Stimulated activated CD4-positive, alpha-beta T cell treated with anti-CD3 and anti-CD28 coated beads, Interleukin-2, amount 100 ng/mL, for 24 hours (primary cell): ENCODE data around the gene PLA2R1.
"Not testable (repeated sequence)": the region's sequence is repeated elsewhere in the genome, so short reads cannot be mapped to it uniquely, and the experiment has no call there.

Experiments used
- DNase-seq, 2 donors: peaks; one replicate each; pipeline ENCODE4 v3.0.0-alpha.2; 2020

Gene PLA2R1

DNA sequence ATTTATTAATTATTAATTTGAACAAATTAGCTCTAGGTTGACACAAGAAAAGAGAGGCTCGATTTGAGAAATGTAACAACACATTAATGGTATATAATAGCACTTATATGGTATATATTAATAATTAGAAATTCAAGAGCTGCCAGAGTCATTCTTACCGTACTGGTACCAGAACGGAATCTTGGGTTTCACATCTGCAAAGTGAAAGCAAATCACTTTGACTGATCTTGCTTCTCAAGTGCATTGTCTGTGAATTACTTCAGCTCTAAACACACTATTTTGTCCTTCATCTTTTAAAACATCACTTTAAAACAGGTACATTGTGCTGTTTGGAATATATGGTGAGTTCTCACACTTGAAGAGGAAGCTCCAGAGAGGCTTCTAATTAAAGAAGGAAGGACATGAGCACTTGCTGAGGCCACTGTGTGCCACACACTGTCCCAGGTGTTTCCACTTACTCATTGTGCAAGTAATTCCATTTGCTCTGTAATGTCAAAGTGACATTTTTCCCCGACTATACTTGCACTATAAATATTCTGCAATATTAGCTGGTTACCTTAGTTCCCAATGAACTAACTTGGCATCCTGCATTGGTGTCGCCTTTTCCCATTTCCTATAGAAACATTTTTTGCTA, 85.8 kb downstream of the PLA2R1 start:
- no peak for DNase-seq

DNA sequence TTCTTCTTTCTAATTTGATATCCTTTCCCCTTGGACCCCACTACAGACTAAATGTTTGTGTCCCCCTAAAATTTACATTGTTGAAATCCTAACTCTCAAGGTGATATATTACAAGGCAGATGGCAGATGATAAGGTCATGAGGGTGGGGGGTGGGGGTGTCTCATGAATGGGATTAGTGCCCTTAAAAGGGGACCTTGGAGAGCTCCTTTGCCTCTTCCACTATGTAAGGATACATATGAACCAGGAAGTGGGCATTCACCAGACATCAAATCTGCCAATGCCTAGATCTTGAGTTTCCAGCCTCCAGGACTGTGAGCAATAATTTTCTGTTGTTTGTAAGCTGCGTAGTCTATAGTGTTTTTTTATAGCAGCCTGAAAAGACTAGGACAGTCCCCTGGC, 89.1 kb downstream of the PLA2R1 start:
- no peak for DNase-seq

DNA sequence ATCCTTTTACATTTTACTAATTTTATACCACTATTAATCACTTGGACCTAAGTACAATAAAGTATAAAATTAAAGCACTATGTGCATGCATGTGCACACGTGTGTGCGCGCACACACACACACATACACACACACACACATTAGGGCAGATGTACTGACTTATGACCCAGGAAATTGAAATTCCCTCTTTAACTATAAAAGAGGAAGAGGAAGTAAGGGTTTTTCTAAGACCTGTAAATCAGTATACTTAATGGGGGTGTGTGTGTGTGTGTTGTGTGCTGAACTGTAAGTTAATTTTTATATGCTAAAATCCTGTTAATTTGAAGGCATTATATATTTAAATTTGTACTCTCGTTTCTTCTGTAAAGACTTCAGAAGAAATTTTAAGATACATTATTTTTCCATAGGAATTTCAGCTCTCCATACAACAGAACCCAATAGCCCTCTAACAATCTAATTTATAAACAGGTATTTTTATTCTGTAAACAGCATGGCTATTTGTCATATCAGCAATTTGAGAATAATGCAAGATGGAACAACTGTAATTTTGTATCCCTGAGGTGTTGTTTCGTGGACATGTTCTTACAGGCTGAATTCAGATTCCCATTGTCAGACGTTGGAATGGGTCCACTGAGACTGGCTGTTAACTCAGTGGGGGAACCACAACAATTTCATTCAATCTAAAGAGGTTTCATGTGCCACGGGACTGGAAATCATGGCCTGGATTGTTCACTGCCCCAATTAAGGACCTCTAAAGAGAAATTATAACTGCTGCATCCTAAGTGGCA, 90.9 kb downstream of the PLA2R1 start:
- DNase-seq, result no peak

DNA sequence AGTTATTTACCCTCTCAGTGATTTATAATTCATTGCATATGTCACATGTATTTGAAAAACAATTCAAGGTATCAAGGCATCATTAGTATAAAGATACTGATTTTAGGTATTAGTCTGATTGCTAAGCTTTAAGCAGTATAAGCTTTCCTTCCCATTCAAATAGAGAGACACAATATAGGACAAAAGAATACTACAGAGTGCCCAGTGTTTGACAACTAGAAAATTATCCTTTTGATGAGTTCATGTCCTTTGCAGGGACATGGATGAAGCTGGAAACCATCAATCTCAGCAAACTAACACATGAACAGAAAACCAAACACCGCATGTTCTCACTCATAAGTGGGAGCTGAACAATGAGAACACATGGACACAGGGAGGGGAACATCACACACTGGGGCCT, 91.9 kb downstream of the PLA2R1 start:
- DNase-seq, result not testable (repeated sequence)

DNA sequence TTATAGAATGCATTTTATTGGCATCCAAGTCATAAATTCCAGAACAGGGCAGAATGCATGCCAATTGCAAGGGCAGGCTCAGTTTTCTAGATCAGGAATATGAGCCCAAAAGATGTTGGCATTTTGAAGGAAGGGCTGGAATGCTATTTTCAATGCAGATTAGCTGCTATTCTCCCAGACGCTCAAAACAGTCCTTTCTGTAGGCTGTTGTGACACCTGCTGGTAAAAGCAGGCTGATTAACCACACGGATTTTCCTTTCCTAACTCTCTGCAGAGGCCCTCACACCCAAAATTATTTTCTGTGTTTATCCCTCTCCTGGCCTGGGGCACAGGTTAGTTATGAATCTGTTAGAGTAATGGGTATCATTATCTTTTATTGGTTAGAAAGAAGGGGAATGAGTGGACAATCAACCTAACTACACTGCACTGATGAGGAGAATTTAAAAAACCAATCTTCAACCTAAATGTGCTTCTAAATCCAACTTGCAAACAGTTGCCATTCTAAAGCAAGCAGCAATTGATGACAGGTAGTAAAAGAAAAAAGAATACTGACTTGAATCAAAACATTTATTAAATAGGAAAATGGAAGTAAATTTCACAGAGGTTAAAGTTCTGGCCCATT, 94.0 kb downstream of the PLA2R1 start:
- DNase-seq, result no peak

DNA sequence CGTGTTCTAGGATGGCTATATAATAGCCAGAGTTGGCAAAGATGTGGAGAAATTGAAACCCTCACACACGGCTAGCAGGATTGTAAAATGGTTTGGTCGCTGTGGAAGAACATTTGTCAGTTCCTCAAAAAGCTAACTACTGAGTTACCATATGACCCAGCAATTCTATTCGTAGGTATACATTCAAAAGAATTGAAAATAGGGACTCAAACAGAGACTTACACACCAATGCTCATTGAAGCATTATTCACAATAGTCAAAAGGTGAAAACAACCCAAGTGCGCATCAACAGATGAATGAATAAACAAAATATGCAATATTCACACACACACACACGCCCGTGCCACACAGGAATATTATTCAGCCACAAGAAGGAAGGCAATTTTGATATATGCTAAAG, 98.7 kb downstream of the PLA2R1 start:
- DNase-seq, result no peak

DNA sequence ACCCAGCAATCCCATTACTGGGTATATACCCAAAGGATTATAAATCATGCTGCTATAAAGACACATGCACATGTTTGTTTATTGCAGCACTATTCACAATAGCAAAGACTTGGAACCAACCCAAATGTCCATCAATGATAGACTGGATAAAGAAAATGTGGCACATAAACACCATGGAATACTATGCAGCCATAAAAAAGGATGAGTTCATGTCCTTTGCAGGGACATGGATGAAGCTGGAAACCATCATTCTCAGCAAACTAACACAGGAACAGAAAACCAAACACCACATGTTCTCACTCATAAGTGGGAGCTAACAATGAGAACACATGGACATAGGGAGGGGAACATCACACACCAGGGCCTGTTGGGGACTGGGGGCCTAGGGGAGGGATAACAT, 99.9 kb downstream of the PLA2R1 start:
- DNase-seq, result not testable (repeated sequence)

DNA sequence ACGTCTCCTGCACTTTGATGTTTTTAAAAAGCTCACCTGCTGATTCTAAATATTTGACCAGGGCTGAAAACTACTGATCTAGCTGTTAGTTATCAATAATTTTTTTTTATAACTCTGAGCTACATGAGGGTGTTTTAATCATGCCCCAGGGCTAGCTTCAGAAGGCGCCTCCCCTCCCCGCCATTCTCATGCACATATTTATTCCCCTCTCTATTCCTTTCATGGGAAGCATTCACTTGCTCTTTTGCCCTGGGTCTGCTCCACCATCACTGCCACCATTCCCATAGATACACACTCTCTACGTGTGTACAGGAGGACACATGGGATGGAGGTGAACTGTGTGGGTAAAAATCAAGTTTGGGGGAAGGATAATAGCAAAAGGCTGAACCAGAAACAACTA, 101.0 kb downstream of the PLA2R1 start:
- no peak for DNase-seq

DNA sequence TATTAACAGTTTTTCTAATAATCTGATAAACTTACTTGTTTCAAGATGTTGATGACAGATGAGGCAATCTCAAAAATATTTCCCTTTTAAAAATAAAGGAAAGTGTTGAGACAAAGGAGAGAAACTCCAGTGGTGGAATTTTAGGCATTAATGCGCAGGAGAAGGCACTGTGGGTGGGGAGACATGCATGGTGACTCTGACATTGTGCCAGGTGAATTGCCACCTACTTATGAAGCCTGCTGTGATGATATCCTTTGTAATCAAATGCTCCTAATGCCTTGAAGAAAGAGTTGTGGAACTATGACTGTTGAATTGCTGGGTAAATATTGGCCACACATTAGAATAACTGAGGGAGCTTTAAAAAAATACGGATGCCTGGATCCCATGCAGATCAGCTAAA, 101.4 kb downstream of the PLA2R1 start:
- DNase-seq, result no peak

DNA sequence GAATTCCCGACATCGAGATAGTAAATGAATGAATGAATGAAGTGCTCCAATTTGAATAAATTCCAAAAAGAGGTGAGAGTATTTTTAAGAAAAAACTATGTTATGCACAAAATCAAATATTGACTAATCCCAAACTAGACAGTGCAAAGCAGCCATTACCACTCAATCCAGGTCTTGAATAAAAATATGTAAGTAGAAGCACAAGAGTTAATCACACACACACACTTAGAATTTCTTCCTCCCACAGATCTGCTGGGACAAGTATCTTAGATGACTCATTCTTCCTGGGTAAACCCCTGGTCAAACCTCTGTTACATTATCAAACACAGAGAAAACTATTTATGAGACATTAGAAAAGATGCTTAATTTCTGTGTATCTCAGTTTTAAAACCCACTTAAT, 102.0 kb downstream of the PLA2R1 start:
- DNase-seq, result no peak

DNA sequence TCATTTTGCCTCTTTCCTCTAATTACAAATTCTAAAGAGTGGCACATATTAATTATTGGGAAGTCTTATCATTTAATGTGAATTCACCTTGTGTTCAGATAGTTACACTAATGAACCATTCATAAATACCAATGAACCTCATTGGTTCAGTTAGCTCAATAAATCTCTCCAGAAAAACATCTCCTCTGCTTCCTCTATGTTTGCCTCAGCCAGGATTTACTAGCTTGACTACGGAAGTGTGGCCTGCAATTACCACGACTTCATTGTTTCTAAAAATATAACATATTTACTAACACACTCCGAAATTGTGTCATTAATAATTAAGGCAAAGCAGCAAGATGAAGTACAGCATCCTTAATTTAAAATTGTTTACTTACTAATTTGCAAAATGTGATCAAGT, 103.3 kb downstream of the PLA2R1 start:
- no peak for DNase-seq

DNA sequence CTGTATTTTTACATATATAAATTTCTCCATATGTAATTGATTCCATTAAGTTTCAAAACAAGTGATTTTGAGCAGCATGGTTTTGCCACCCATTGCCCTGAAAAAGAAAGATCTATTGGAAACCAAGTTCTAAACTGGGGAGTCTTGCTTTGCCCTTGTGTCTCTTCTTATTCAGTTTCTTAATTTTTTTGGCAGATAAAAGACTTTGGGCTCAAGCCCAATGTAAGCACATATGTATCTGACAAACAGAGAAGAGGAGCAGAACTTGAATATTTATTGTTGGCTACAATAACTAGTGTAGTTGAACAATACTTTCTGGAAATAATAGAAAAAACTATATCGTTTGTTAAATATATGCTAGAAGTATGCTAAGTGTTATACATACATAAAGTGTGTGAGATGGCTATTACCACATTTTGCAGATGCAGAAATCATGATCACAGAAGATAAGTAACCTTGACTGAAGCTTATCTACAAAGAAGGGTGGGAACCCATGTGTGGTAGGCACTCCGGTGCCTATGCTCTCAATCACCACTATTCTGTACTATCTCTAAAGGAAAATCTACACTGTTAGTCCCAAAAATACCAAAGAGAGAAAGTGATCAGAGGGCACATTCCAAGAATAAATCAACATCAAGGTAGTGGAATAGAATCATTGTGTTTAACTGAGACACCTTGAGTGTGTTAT, 109.1 kb downstream of the PLA2R1 start:
- no peak for DNase-seq

DNA sequence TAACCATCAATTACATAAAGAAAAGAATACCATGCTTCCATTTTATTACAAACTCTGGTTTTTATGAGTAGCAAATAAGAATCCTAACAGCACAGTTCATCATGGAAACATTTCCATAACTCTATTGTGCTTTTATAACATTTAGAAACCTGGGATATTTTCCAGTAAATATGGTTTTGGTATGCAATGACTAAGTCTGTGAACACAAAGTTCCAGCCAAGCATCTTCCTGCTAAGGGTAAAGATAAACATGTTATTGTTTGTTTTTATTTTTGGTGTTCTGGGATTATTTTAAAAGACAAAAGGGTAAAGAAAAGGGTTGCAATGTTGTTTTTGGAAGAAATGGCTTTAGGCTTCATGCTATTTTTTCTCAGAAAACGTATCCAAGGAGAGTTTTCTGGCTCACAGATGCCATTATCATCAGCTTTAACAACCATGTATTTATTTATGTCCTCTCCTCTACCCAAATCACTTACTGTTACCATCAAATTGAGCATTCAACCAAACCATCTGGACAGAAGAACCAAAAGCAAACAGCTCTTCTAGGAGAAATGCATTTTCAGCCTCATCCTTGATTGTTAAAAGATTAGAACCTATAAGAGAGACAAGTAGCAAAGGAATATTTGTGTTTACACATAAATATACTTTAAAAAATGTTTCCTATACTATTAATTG, 116.0 kb downstream of the PLA2R1 start:
- DNase-seq, result no peak

DNA sequence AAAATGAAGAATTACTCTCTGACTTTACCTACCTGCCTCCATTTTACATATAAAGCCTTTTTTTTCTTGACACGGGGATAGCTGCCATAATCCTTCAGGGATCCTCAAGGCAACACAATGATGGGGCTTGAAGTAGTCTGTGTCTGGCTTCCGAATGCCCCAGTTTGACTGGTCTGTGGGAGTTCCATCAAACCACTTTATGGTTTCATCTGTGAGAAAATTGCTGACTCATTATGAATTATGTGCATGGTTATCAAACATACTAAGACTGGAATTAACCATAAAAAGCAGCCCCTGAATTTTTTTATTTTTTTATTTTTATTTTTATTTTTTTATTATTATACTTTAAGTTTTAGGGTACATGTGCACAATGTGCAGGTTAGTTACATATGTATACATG, 117.5 kb downstream of the PLA2R1 start:
- no peak for DNase-seq

DNA sequence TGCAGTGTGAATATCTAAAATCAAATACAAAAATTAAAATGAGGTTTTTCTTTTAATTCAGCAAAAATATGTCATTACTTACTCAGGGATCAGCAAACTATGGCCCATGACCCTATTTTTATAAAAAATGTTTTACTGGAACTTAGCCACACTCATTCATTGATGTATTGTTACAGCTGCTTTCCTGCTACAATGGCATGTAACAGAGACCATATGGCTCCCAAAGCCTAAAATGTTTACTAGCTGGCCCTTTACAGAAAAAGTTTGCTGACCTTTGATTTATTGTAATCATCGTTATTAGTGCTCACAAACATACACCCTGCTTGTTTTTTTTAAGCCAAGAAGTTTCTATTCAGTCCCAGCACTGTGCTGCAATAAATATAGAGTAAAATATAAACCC, 120.3 kb downstream of the PLA2R1 start:
- DNase-seq, result no peak

DNA sequence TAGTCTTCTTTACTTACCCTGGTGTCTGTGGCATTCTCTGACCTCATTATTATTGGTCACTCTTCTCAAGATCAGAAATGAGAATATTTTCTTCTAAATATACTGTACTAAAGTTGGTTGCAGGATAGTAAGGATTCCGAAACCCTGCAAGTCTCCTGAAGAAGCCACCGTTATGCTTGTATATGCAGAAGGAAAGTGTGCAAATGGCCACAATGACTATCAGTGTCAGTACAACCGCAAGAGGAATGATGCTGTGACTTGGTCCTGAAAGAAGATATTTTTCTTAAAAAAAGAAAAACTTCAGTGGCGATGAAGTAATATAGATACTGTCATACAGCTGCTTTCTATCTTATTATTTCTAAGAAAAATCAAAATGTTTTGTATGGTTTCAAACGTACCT, 120.7 kb downstream of the PLA2R1 start:
- no peak for DNase-seq

DNA sequence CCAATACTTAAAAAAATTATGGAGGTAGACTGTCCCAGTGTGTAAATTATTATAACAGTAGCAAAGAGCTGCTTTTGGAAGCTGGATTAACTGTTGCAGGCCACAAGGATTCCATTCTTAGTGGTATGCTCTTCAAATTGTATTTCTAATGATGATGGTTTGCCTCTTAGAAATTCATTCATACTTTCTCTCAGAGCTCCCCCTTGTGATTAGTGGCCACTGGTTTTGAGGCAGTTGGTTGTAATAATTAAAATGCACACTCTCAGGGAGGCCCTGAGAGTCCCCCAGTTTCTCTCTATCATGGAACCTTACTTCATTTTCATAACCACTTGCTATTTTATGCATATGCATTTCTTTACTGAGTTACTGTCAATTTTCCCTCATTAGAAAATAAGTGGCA, 122.5 kb downstream of the PLA2R1 start:
- DNase-seq, result no peak

DNA sequence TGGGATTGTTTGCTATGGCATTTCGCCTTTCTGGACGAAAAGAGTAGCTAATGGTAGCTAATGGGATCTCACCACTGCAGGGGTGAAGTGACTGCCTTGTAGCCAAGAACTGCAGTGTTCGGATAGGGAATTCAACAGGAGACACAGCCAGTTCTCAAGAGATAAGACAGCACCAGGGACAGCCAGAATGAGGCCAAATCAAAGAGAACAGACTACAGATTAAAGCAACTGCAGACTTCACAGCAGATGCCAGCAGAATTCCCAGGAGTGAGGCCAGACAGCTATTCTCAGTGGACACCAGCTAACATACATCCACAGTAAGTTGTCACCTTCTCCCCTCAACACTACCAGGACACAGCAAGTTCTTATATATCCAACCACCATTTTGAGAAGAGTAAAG, 124.0 kb downstream of the PLA2R1 start:
- no peak for DNase-seq

DNA sequence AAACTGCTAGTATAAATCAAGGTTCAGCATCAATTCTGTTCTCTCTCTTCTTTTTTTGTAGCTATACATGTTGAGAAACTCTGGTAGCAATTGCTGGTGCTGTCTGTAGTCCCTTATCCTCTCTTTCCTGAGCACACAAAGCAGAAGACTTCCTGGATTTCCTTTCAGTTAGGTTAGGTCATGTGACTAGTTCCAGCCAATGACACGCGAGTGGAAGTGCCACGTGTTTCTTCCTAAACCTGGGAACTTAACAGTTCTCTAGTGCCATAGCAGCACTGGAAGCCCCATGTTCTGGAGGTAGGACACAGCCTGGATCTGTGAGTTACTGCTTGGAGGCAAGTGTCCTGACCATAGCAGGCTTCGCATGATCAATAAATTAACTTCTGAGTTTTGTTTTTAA, 125.9 kb downstream of the PLA2R1 start:
- no peak for DNase-seq

DNA sequence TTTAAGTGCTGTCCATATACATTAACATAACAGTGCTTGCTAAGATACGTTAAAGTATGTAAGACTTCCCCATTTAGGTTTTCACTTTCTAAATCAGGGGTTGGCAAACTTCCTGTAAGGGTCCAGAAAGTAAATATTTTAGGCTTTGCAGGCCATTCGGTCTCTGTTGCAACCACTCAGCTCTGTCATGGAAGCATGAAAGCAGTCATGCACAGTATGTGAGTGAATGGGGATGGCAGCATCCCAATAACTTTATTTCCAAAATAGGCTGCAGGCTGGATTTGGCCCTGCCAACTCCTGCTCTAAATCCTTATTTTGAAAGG, 128.7 kb downstream of the PLA2R1 start:
- DNase-seq, result no peak

DNA sequence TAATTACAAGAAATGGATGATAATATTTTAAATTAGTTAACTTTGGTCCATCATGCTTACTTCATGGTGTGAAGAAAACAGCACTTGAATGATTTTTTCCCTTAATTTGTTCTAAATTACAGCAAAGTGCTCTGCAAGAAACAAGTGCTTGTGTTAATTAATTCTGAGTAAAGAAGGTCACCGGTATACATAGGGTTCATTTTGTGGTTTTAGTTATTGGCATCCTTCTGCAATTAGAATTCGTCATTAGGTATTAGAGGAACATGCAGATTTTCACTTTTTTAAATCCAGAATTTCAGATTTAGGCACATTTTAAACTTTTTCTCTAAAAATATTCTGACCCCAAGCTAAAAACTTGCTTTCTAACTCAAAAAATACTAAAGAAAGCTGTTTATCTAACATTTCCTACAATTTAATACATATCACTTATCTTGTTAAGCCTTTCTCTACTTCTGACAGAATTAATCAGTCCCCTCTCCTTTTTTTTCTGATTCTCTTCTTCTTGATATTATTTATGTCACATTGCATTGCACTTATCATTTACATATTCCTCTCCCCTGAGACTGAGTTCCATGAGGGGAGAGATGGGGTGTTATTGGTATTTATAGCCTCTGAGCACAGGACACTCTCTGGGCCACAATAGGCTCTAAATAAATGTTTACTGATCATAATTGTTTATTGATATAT, 129.2 kb downstream of the PLA2R1 start:
- DNase-seq, result no peak

DNA sequence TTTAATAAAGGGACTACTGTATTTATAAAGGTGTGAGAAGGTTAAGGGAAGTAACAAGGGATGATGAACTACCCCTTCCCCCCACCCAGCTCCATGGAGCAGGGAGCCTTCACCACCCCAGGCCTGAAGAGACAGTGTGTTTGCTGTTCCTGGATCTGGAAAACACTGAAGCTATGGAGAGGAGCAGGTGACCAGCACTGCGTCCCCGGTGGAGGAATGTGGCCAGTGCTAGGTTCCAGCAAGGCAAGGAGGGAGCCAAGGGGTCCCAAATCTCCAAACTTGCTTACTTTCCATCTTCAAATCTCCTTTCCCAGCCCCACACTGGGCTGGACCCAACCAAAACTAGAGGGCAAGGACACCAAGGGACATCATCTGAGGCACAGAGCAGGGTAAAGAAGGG, 135.7 kb downstream of the PLA2R1 start:
- DNase-seq, result no peak

DNA sequence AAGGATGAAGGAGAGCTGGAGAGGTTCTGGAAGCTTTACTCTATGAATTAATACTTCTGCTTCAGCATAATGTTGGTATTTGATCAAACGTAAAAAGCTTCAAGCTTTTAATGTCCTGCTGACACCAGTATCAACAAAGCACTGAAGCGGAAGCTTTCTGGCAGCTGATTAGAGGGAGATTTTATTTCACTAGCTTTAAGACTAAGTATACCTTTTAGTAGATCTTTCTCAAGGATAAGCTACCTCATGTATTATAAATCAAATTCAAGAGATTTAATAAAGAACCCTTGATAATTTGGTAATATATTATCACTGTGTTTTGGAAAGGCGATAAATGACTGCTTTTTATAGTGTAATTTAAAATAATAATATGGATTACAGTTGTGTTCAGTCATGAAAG, 136.4 kb downstream of the PLA2R1 start:
- no peak for DNase-seq
